HEK293T (cell line): ENCODE data around the gene WDR38.

ENCODE experiments used
- BHLHE40 ChIP-seq: fragments of 450-650 bp; IDR thresholded peaks from 2 replicates; pipeline ENCODE4 v1.6.1; 2016; ENCODE audit warnings: mild to moderate bottlenecking, moderate library complexity, borderline replicate concordance
- CTBP1 ChIP-seq: fragments of 450-650 bp; IDR thresholded peaks from 2 replicates; pipeline ENCODE4 v1.6.1; 2016; ENCODE audit warnings: borderline replicate concordance
- ELF4 ChIP-seq: fragments of 450-650 bp; IDR thresholded peaks from 2 replicates; pipeline ENCODE4 v1.6.1; 2017; ENCODE audit warnings: antibody characterized with exemption
- FOXA1 ChIP-seq: fragments of 450-650 bp; IDR thresholded peaks from 2 replicates; pipeline ENCODE4 v1.6.1; 2016; ENCODE audit warnings: mild to moderate bottlenecking
- FOXK2 ChIP-seq: fragments of 450-650 bp; IDR thresholded peaks from 2 replicates; pipeline ENCODE4 v1.6.1; 2016; ENCODE audit warnings: mild to moderate bottlenecking
- FOXM1 ChIP-seq: fragments of 450-650 bp; IDR thresholded peaks from 2 replicates; pipeline ENCODE4 v1.6.1; 2017; ENCODE audit warnings: mild to moderate bottlenecking, borderline replicate concordance
- L3MBTL2 ChIP-seq: fragments of 450-650 bp; conservative IDR thresholded peaks from 2 replicates; pipeline ENCODE4 v1.6.1; 2016; ENCODE audit warnings: mild to moderate bottlenecking
- NFRKB ChIP-seq: fragments of 450-650 bp; IDR thresholded peaks from 2 replicates; pipeline ENCODE4 v1.6.1; 2016; ENCODE audit warnings: mild to moderate bottlenecking, moderate library complexity
- SP1 ChIP-seq: fragments of 450-650 bp; IDR thresholded peaks from 2 replicates; pipeline ENCODE4 v1.6.1; 2017
- SUZ12 ChIP-seq: fragments of 450-650 bp; IDR thresholded peaks from 2 replicates; pipeline ENCODE4 v1.6.1; 2016; ENCODE audit warnings: mild to moderate bottlenecking
- TARDBP ChIP-seq: fragments of 450-650 bp; IDR thresholded peaks from 2 replicates; pipeline ENCODE4 v1.6.1; 2016
- ZNF384 ChIP-seq: fragments of 450-650 bp; IDR thresholded peaks from 2 replicates; pipeline ENCODE4 v1.6.1; 2016
- TF ChIP-seq, protein P1 (sequence below): fragments of 450-650 bp; IDR thresholded peaks from 2 replicates; pipeline ENCODE4 v1.6.1; 2016

DNA sequence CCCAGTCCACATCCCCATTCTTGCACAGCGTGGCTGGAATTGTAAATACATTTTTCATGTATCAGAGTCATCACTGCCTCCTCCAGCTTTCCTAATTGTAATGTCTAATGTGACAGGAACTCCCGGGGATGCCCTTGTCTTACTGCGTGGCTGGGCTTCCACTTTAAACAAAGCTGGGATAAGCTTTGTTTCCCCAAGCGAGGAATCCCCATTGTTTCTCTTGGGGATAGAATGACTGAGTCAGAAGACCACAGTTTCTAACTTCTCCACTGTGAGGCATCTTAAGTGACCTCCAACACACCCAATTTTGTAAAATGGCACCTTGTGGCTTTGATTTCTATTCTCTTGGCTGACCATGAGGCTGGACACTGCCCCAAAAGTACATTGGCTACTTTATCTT lies 31.1 kb downstream of the WDR38 start:
- no peak for TF ChIP-seq FOXA1
- TF ChIP-seq SP1 = no peak
- TF ChIP-seq FOXM1 = no peak
- TF ChIP-seq BHLHE40 = no peak
- no peak for TF ChIP-seq CTBP1
- TF ChIP-seq NFRKB = no peak
- TF ChIP-seq ELF4 = no peak
- TF ChIP-seq, protein P1, sequence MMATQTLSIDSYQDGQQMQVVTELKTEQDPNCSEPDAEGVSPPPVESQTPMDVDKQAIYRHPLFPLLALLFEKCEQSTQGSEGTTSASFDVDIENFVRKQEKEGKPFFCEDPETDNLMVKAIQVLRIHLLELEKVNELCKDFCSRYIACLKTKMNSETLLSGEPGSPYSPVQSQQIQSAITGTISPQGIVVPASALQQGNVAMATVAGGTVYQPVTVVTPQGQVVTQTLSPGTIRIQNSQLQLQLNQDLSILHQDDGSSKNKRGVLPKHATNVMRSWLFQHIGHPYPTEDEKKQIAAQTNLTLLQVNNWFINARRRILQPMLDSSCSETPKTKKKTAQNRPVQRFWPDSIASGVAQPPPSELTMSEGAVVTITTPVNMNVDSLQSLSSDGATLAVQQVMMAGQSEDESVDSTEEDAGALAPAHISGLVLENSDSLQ = no peak
- no peak for TF ChIP-seq FOXK2
- no peak for TF ChIP-seq L3MBTL2
- TF ChIP-seq TARDBP = no peak
- no peak for TF ChIP-seq ZNF384
- TF ChIP-seq SUZ12 = no peak
